HG02763 (cell line): Measurements from ENCODE around the gene REEP1.
"Not testable (repeated sequence)": the region's sequence is repeated elsewhere in the genome, so short reads cannot be mapped to it uniquely, and the experiment has no call there.

Source experiments
- ATAC-seq: cut with Tn5 transposase; IDR thresholded peaks from one replicate; pipeline ENCODE4 v1.9.1; 2021; ENCODE audit warnings: mild to moderate bottlenecking, moderate library complexity; ENCODE audit not compliant: unreplicated experiment

The REEP1 gene

GRCh38 chr2:86249176-86249575 is 88.2 kb downstream of the REEP1 start:
- no peak for ATAC-seq

- not testable (repeated sequence) for ATAC-seq
Observed at GRCh38 chr2:86245222-86245621, 92.2 kb downstream of the REEP1 start.

DNA sequence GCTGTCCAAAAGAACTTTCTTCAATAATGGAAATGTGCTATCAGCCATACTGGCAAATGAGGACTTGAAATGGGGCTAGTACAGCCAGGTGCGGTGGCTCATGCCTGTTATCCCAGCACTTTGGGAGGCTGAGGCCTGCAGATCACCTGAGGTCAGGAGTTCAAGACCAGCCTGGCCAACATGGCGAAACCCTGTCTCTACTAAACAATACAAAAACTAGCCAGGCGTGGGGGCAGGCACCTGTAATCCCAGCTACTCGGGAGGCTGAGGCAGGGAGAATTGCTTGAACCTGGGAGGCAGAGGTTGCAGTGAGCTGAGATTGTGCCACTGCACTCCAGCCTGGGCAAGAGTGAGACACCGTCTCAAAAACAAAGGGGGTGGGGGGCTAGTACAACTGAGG is 92.6 kb downstream of the REEP1 start:
- not testable (repeated sequence) for ATAC-seq

DNA sequence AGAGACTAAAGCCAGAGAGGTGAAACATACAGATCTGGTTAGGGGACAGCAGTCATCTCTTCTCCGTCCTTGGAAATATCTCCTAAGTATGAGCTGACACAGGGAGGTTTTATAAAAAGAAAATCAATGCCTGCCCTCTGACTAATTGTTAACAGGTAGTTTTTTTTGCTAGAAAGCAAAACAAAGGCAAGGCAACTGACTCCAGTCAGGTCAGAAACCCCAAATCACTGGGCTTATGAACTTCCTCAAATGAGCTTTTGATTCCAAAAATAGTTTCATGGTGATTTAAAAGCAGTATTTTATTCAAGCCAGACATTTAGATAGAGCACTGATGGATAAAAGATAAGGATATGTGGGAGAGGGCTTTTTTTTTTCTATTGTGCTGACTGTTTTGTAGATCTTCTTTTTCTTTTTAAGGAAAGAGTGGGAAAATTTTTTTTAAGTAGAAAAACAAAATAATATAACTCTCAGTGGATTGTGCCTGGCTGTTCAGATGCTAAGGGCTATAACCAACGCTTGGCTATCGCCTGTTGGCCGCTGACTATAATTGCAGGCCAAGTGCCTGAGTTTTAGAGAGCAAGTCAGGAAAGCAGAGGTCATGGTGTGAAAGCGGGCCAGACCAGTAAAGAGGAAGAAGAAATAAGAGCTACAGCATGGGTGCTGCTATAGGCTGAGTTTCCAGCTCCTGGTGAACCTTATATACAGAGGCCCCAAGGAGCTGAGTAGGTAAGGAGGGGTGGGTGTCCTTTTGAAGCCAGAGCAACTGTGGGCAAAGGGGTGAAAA is 93.3 kb downstream of the REEP1 start:
- ATAC-seq = no peak

DNA sequence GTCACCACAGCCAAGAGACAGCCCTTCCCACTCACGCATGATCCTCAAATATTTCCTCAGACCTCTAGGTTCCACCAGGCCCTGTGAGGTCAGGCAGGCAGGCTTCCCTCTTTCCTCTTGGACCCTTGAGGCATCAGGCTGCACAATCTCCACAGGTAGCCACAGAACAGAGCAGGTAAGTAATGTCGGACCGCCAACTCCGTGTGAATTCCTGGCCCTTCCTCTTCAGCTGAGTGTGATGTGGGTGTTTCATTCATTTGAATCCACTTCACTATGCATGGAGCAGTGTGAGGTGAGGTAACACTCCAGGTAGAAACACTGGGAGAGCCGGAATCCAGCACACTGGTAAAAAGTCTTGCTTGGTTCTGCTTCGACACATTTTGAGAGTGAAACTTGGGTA is 94.2 kb downstream of the REEP1 start:
- no peak for ATAC-seq

GRCh38 chr2:86241611-86242010 is 95.8 kb downstream of the REEP1 start:
- ATAC-seq = no peak

DNA sequence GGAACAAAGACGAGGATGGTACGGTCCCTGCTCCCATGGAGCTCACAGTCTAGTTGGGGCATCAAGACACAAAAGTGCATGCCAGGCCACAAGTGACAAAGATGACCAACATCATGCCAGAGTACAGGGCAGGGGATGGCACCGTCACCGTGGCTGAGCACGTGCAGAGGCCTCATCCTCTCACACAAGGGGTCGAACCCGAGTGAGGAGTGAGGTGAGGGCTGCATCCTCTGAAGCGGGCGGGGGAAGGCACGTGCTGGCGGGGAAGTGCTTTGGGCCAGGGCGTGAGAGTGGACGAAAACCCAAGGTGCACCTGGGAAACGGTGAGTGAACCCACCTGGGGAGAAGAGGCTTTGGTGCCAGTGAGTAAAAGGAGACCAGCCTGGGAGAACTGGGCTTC is 97.2 kb downstream of the REEP1 start:
- no peak for ATAC-seq

GRCh38 chr2:86239745-86240144 is 97.7 kb downstream of the REEP1 start:
- no peak for ATAC-seq

GRCh38 chr2:86239326-86239725 is 98.1 kb downstream of the REEP1 start:
- ATAC-seq = no peak

DNA sequence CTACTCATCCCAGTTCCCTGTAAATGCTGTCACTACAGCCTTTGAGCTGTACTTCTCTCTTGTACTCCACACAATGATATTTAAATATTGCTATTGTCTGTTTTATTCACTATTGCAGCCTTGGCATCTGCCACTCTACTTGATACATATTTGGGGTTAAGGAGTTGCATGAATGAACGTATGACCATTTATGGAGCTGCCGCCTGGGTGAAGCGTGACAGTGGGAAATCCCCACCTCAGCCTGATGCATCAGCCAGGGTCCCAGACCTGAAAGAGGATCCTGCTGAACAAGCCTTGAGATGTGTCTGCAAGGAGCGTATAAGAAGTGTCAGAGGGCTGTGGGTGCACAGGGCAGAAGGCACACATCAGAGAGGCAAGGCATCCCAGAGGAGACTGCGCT is 99.1 kb downstream of the REEP1 start:
- peak; percentile 84 for ATAC-seq

DNA sequence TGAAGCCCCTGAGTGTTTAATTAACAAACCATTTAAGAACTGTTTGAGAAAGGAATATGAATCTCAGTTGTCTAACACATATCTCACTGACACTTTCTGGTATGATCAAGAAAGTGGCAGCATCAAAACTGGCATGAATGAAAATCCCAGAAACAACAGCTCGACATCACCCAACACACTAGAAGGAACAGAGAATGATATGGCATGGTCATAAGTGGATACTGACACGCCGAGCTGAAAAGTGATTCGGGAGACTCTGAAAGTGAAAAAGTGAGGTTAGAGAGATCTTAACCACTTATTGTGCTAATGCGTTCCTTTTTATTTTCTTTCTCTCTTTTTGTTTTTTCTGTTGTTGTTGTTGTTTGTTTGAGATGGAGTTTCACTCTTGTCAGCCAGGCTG is 100.3 kb downstream of the REEP1 start:
- no peak for ATAC-seq

DNA sequence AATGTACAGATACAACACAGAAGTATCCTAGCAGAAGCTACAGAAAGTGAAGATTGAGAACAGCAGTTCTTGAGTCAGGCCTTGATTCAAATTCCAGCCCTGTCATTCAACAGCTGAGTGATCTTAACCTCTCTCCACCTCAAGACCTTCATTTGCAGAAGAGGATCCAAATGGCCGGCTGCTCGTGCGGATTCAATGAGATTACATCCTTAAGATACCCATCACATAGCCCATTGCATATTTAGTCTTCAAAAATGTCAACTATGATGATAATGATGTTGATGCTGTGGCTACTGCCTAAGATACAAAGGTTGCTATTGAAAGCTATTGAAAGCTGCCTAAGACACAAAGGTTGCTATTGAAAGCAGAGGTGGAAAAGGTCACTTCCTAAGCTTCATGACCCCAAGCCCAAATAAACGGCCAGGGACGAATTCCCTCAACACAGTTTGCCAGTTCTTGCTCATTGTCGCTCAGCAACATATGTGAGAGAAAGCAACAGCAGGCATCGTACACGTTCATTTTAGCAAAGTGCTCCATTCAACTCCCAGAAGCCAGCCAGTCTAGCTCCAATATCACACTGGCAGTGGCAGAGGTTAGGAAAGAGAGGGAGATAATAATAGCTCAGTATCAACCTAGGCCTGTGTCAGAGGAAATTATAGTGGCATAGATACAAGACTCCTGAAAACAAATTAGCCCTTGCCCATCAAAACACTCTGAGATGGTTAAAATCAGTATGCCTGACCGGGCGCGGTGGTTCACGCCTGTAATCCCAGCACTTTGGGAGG is 102.0 kb downstream of the REEP1 start:
- ATAC-seq = no peak

- ATAC-seq = no peak
Observed at GRCh38 chr2:86234563-86235131, 102.8 kb downstream of the REEP1 start.

- ATAC-seq = no peak
Observed at GRCh38 chr2:86233436-86233835, 104.0 kb downstream of the REEP1 start.

DNA sequence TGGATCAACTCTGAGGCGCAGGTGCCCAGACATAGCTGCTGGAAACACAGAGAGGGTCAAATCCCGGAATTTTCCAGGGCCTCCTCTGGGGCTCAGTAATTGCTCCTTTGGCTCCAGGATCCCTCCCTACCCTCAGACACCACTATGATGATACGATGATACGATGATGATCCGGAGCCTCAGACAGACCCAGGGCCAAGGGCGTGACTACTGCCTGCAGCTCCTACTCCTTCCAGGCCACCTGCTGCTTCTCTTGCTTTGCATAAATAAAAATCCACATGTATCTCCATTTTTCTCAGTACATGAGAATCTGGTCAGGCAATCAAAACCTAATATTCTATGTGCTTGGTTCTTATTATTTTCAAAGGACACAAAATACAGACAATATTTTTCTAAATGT is 104.5 kb downstream of the REEP1 start:
- ATAC-seq = no peak

DNA sequence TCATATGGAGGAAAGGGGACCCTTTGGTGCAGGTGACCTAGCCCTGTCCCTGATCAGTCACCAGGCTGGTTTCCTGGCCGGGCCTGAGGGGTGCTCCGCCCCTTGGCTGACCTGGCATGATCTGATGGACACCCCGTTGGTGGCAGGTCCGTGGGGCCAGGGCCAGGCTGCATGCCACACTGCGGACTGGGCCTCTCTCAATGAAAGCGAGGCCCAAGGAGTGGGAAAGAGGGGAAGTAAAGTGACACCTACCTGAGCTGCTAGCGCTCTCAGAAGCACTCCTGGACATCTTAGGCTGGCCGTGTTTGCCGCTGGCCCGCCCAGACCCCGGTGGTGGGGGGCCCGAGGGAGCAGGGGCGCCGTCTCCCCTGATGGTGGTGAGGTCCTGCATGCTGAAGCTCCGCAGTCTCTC is 105.0 kb downstream of the REEP1 start:
- no peak for ATAC-seq

- ATAC-seq = no peak
Observed at GRCh38 chr2:86231680-86232372, 105.6 kb downstream of the REEP1 start.

DNA sequence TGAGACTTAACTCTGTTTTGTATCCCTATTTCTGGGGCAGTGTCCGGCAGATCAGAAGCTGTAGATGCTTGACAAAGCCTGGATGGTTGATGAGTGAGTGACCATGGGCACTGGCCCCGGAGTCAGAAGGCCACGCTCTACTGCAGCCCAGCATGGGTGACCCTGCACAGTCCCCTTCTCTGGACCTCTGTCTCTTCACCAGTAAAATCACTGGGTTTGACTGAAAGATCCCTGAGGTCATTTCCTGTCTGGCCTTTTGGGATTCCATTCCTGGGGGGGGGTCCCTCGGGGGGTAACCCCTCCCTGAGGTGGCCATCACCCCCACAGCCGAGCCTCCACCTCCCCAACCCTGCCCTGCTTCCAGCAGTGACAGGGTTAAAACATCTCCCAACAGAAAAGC is 106.5 kb downstream of the REEP1 start:
- no peak for ATAC-seq

- ATAC-seq = no peak
Observed at GRCh38 chr2:86229221-86229620, 108.2 kb downstream of the REEP1 start.

GRCh38 chr2:86228574-86228973 is 108.9 kb downstream of the REEP1 start:
- not testable (repeated sequence) for ATAC-seq

DNA sequence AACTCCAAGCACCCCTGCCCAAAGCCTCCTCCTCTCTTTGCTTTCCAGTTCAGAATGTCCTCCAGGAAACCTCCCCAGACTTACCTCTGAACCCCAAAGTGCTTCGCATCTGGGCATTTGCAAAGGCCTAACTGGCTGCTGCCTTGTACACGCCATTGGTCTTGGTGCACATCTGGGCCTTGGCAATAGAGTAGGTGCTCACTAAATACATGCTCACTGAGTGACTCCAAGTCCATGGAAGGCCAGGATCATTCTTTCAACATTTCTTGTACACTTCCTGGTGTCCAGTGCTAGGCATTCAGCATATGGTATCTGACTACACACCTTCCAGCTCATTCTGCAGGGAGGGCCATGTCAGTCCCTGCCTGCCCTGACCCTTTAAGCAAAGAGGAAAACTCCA is 109.7 kb downstream of the REEP1 start:
- no peak for ATAC-seq
